WTC11 (cell line): ENCODE data around the gene NCOA3.

Source experiments
- ATF1 ChIP-seq: sonication (generic); formaldehyde crosslinking; IDR thresholded peaks from 2 replicates; pipeline ENCODE4 v1.8.1; 2023; ENCODE audit warnings: mild to moderate bottlenecking, moderate library complexity, missing genetic modification reagents
- CTCF ChIP-seq: fragments of 200-600 bp; IDR thresholded peaks from 2 replicates; pipeline ENCODE4 v1.8.0; 2022; ENCODE audit warnings: antibody characterized with exemption
- ELF4 ChIP-seq: sonication (generic); formaldehyde crosslinking; IDR thresholded peaks from 2 replicates; pipeline ENCODE4 v1.8.1; 2022; ENCODE audit warnings: low read depth, mild to moderate bottlenecking, moderate library complexity, missing genetic modification reagents
- EMX1 ChIP-seq: fragments of 250-450 bp; sonication (Bioruptor Pico); IDR thresholded peaks from 2 replicates; pipeline ENCODE4 v1.8.0; 2021; ENCODE audit warnings: mild to moderate bottlenecking
- MYBL2 ChIP-seq: sonication (generic); formaldehyde crosslinking; IDR thresholded peaks from 2 replicates; pipeline ENCODE4 v1.8.1; 2023; ENCODE audit warnings: mild to moderate bottlenecking, moderate library complexity, missing genetic modification reagents
- TEAD4 ChIP-seq: sonication (generic); formaldehyde crosslinking; IDR thresholded peaks from 2 replicates; pipeline ENCODE4 v1.8.0; 2022; ENCODE audit warnings: mild to moderate bottlenecking, missing genetic modification reagents

GRCh38 chr20:47499053-47499452 is 2.6 kb upstream of the NCOA3 start:
- TF ChIP-seq CTCF (no peak), TEAD4 (CRISPR knock-in tag) (no peak), ELF4 (CRISPR knock-in tag) (no peak), MYBL2 (CRISPR knock-in tag) (no peak), EMX1 (CRISPR knock-in tag) (no peak), ATF1 (CRISPR knock-in tag) (no peak)
